MM.1S (cell line): ENCODE results near the gene PPP4R3B.

Experiments used
- DNase-seq: peaks from one replicate; pipeline ENCODE4 v3.0.0-alpha.2; 2015
- H2AFZ ChIP-seq: fragments of 300-600 bp; sonication (generic); 2 replicates; pipeline ENCODE4 v1.6.0; 2016; ENCODE audit warnings: antibody characterized with exemption, low read length
- H3F3A ChIP-seq: fragments of 300-600 bp; sonication (generic); 2 replicates; pipeline ENCODE4 v1.6.1; 2016; ENCODE audit warnings: mild to moderate bottlenecking, antibody characterized with exemption, low read length, moderate library complexity, mixed read lengths; ENCODE audit not compliant: insufficient read depth
- H3K27ac ChIP-seq: fragments of 300-600 bp; sonication (generic); 2 replicates; pipeline ENCODE4 v1.5.1; 2016; ENCODE audit warnings: mild to moderate bottlenecking, low read length
- H3K27me3 ChIP-seq: fragments of 300-600 bp; sonication (generic); replicated peaks from 2 replicates; pipeline ENCODE4 v1.6.0; 2016; ENCODE audit warnings: low read length; ENCODE audit not compliant: insufficient read depth
- H3K36me3 ChIP-seq: fragments of 300-600 bp; sonication (generic); replicated peaks from 2 replicates; pipeline ENCODE4 v1.6.1; 2016; ENCODE audit warnings: mild to moderate bottlenecking, low read length, mixed read lengths; ENCODE audit not compliant: insufficient read depth
- H3K4me1 ChIP-seq: fragments of 300-600 bp; sonication (generic); 2 replicates; pipeline ENCODE4 v1.6.1; 2016; ENCODE audit warnings: low read length, mixed read lengths
- H3K4me2 ChIP-seq: fragments of 300-600 bp; sonication (generic); 2 replicates; pipeline ENCODE4 v1.6.0; 2016; ENCODE audit warnings: low read depth, low read length
- H3K4me3 ChIP-seq: fragments of 300-600 bp; sonication (generic); 2 replicates; pipeline ENCODE4 v1.5.1; 2016; ENCODE audit warnings: low read length, mixed read lengths
- H3K79me2 ChIP-seq: fragments of 300-600 bp; sonication (generic); 2 replicates; pipeline ENCODE4 v1.6.1; 2016; ENCODE audit warnings: mixed run types, low read length, mixed read lengths
- H3K9ac ChIP-seq: fragments of 300-600 bp; sonication (generic); 2 replicates; pipeline ENCODE4 v1.6.1; 2016; ENCODE audit warnings: low read length, mixed read lengths
- H3K9me2 ChIP-seq: fragments of 300-600 bp; sonication (generic); replicated peaks from 2 replicates; pipeline ENCODE4 v1.6.1; 2016; ENCODE audit warnings: mild to moderate bottlenecking, low read length, mixed read lengths; ENCODE audit not compliant: insufficient read depth
- H3K9me3 ChIP-seq: fragments of 300-600 bp; sonication (generic); replicated peaks from 2 replicates; pipeline ENCODE4 v1.6.1; 2016; ENCODE audit warnings: mild to moderate bottlenecking, low read length, mixed read lengths; ENCODE audit not compliant: insufficient read depth
- H4K20me1 ChIP-seq: fragments of 300-600 bp; sonication (generic); 2 replicates; pipeline ENCODE4 v1.6.1; 2016; ENCODE audit warnings: mild to moderate bottlenecking, low read length, moderate library complexity, mixed read lengths; ENCODE audit not compliant: insufficient read depth
- CTCF ChIP-seq: fragments of 300-600 bp; sonication (generic); IDR thresholded peaks from 2 replicates; pipeline ENCODE4 v1.5.1; 2016; ENCODE audit warnings: antibody characterized with exemption, low read length, mixed read lengths
- EZH2 ChIP-seq: fragments of 300-600 bp; sonication (generic); optimal IDR thresholded peaks from 2 replicates; pipeline ENCODE3; 2017; ENCODE audit warnings: low read depth, mild to moderate bottlenecking, antibody characterized with exemption, low read length, mixed read lengths
- EZH2phosphoT487 ChIP-seq: fragments of 300-600 bp; sonication (generic); IDR thresholded peaks from 2 replicates; pipeline ENCODE4 v1.6.1; 2018; ENCODE audit warnings: antibody characterized with exemption, low read length

Gene PPP4R3B

GRCh38 chr2:55519938-55520885 is 97.2 kb downstream of the PPP4R3B start:
- H3K4me2 ChIP-seq = peak overlapping the region; percentile 76
- peak overlapping the region; percentile 49; the same call in 1 of the 2 replicates for H3K9ac ChIP-seq
- H3K27ac ChIP-seq = no peak overlapping the region
- H2AFZ ChIP-seq = peak overlapping the region; percentile 84
- H3K4me1 ChIP-seq = 0 out of 2 replicates have a peak, but pooled peaks cover 5% of the 10 kb centered on the region
- H3F3A ChIP-seq = no peaks in the 10 kb centered on the region
- H3K27me3 ChIP-seq = no peaks in the 10 kb centered on the region
- H3K4me3 ChIP-seq = peak overlapping the region; percentile 87
- no peaks in the 10 kb centered on the region for H3K36me3 ChIP-seq
- peak; percentile 14 for DNase-seq
- no peaks in the 10 kb centered on the region for H3K9me3 ChIP-seq
- H4K20me1 ChIP-seq = no peaks in the 10 kb centered on the region
- no peak for TF ChIP-seq EZH2phosphoT487
- no peak for TF ChIP-seq CTCF
- TF ChIP-seq EZH2 = no peak
- H3K79me2 ChIP-seq = no peaks in the 10 kb centered on the region
- H3K9me2 ChIP-seq = no peaks in the 10 kb centered on the region

GRCh38 chr2:55518841-55519165 is 98.6 kb downstream of the PPP4R3B start:
- Histone ChIP-seq H3K9me2 (no peaks in the 10 kb centered on the region), H3K4me3 (peak overlapping the region; percentile 87), H3K27ac (peak overlapping the region; percentile 30; the same call in 1 of the 2 replicates), H3K79me2 (no peaks in the 10 kb centered on the region), H3K4me1 (0 out of 2 replicates have a peak, but pooled peaks cover 5% of the 10 kb centered on the region), H3K36me3 (no peaks in the 10 kb centered on the region), H3K4me2 (peak overlapping the region; percentile 25; the same call in 1 of the 2 replicates), H3K27me3 (no peaks in the 10 kb centered on the region), H3K9ac (peak overlapping the region; percentile 50; the same call in 1 of the 2 replicates), H4K20me1 (no peaks in the 10 kb centered on the region), H3F3A (no peaks in the 10 kb centered on the region), H3K9me3 (no peaks in the 10 kb centered on the region), H2AFZ (peak overlapping the region; percentile 82)
- peak; percentile 24 for DNase-seq
- TF ChIP-seq EZH2phosphoT487 = no peak

- no peak overlapping the region for H3K4me3 ChIP-seq
- no peaks in the 10 kb centered on the region for H4K20me1 ChIP-seq
- H3K36me3 ChIP-seq = no peaks in the 10 kb centered on the region
- no peaks in the 10 kb centered on the region for H3K27me3 ChIP-seq
- H3K79me2 ChIP-seq = no peaks in the 10 kb centered on the region
- H3K4me1 ChIP-seq = no peaks in the 10 kb centered on the region
- TF ChIP-seq CTCF = peak; percentile 24
- no peak for TF ChIP-seq EZH2phosphoT487
- no peaks in the 10 kb centered on the region for H3K9me2 ChIP-seq
- no peak overlapping the region for H3K27ac ChIP-seq
- DNase-seq = no peak
- H3F3A ChIP-seq = no peaks in the 10 kb centered on the region
- H3K9me3 ChIP-seq = no peaks in the 10 kb centered on the region
- H3K9ac ChIP-seq = no peak overlapping the region
- H3K4me2 ChIP-seq = no peak overlapping the region
- H2AFZ ChIP-seq = no peak overlapping the region
Observed at GRCh38 chr2:55511508-55512124, 105.8 kb downstream of the PPP4R3B start.
